K562 (cell line): ENCODE data around the gene MRPL40. TPM values are rescaled to one million over a fixed set of nuclear protein-coding genes. Genes with fewer than 3 reads are reported as not detected.

Source experiments
- ADNP ChIP-seq: fragments of 200-800 bp; sonication (Bioruptor generic); IDR thresholded peaks from 2 replicates; pipeline ENCODE4 v1.6.1; 2016; ENCODE audit warnings: missing genetic modification characterization, missing compliant biosample characterization
- ARID2 ChIP-seq: fragments of 450-650 bp; IDR thresholded peaks from 2 replicates; pipeline ENCODE4 v1.6.1; 2017; ENCODE audit warnings: antibody characterized with exemption, mild to moderate bottlenecking
- BRCA1 ChIP-seq, 2 experiments: fragments of 450-650 bp in 1 of 2; sonication (generic) in 1 of 2; formaldehyde crosslinking in 1 of 2; IDR thresholded peaks; 2 replicates each; pipeline versions ENCODE4 v1.5.0 to v1.6.1; 2017 to 2020; ENCODE audit warnings: mild to moderate bottlenecking in 1 of 2, missing genetic modification reagents in 1 of 2
- BRD4 ChIP-seq: fragments of 200-600 bp; sonication (generic); IDR thresholded peaks from 2 replicates; pipeline ENCODE4 v1.6.1; 2017; ENCODE audit warnings: inconsistent platforms
- GTF2A2 ChIP-seq: IDR thresholded peaks from 2 replicates; pipeline ENCODE4 v1.6.1; 2016; ENCODE audit warnings: mild to moderate bottlenecking, missing genetic modification characterization, missing compliant biosample characterization
- HSF4 ChIP-seq: fragments of 250-450 bp; sonication (Bioruptor Pico); IDR thresholded peaks from 2 replicates; pipeline ENCODE4 v2.1.2; 2022; ENCODE audit warnings: mild to moderate bottlenecking, moderate library complexity, borderline replicate concordance
- IFI16 ChIP-seq: fragments of 250-450 bp; sonication (Bioruptor Pico); IDR thresholded peaks from 2 replicates; pipeline ENCODE4 v2.1.2; 2022; ENCODE audit warnings: mild to moderate bottlenecking, inconsistent platforms
- NFRKB ChIP-seq: fragments of 450-650 bp; IDR thresholded peaks from 2 replicates; pipeline ENCODE4 v1.6.1; 2016; ENCODE audit warnings: low read depth
- NFXL1 ChIP-seq: fragments of 450-650 bp; formaldehyde crosslinking; IDR thresholded peaks from 2 replicates; pipeline ENCODE4 v1.4.0; 2021; ENCODE audit warnings: mild to moderate bottlenecking
- SMAD3 ChIP-seq: fragments of 450-650 bp; formaldehyde crosslinking; conservative IDR thresholded peaks from 2 replicates; pipeline ENCODE4 v1.4.0; 2020; ENCODE audit warnings: mild to moderate bottlenecking
- SMC3 ChIP-seq: conservative IDR thresholded peaks from 2 replicates; pipeline ENCODE4 v1.6.1; 2011; ENCODE audit warnings: low read depth, low read length, improper control_type of control experiment; ENCODE audit not compliant: insufficient read depth
- SRSF3 ChIP-seq: fragments of 200-400 bp; formaldehyde crosslinking; IDR thresholded peaks from 2 replicates; pipeline ENCODE4 v1.6.1; 2016; ENCODE audit warnings: mild to moderate bottlenecking, low read length, moderate library complexity; ENCODE audit not compliant: insufficient read depth
- TAF1 ChIP-seq: IDR thresholded peaks from 2 replicates; pipeline ENCODE4 v1.6.1; 2011; ENCODE audit warnings: mild to moderate bottlenecking, low read length, moderate library complexity; ENCODE audit not compliant: insufficient read depth, control insufficient read depth, severe bottlenecking; ENCODE audit errors: extremely low read depth
- TCF15 ChIP-seq: fragments of 250-450 bp; sonication (Bioruptor Pico); IDR thresholded peaks from 2 replicates; pipeline ENCODE4 v1.8.0; 2022; ENCODE audit warnings: moderate library complexity, mild to moderate bottlenecking, inconsistent platforms
- ZBTB11 ChIP-seq, 3 experiments: fragments of 200-800 bp in 1 of 3; fragments of 250-450 bp in 1 of 3; fragments of 450-650 bp in 1 of 3; sonication (Bioruptor Pico) in 1 of 3; sonication (Bioruptor generic) in 1 of 3; formaldehyde crosslinking in 1 of 3; IDR thresholded peaks; 2 replicates each; pipeline versions ENCODE4 v1.6.1 to v1.8.0; 2016 to 2022; ENCODE audit warnings: mild to moderate bottlenecking in 2 of 3, missing genetic modification characterization in 2 of 3, missing compliant biosample characterization in 1 of 3, moderate library complexity in 1 of 3
- ZBTB12 ChIP-seq: fragments of 250-450 bp; sonication (Bioruptor Pico); IDR thresholded peaks from 2 replicates; pipeline ENCODE4 v1.4.0; 2020
- ZC3H11A ChIP-seq: IDR thresholded peaks from 2 replicates; pipeline ENCODE4 v1.6.1; 2012; ENCODE audit warnings: low read depth, low read length, improper control_type of control experiment
- ZNF764 ChIP-seq: fragments of 250-450 bp; sonication (Bioruptor Pico); IDR thresholded peaks from 2 replicates; pipeline ENCODE4 v1.4.0; 2020; ENCODE audit warnings: low read depth, mild to moderate bottlenecking, moderate library complexity
- polyA plus RNA-seq, 8 experiments: library from polyadenylated mRNA; depleted of rRNA in 4 of 8; stranded (reverse) in 5 of 8; unstranded in 3 of 8; fragments of >200 nt; fragmentation: Nextera tagmentation in 2 of 8; fragmentation: Illumina TruSeq in 1 of 8; extraction: Ambion mirVana in 2 of 8; extraction: Trizol in 1 of 8; gene quantifications; 2 replicates each; pipeline versions ENCODE4 v1.2.1 to v1.2.3, GENCODE V29; 2011 to 2014; ENCODE audit warnings: inconsistent platforms in 1 of 8, missing spikeins in 1 of 8
- total RNA-seq, 7 experiments: library from RNA; depleted of rRNA in 6 of 7; stranded (reverse); fragments of >200 nt in 6 of 7; fragmentation: Illumina TruSeq in 2 of 7; extraction: Trizol in 2 of 7; gene quantifications; 2 replicates each; pipeline versions ENCODE4 v1.2.1 to v1.2.3, GENCODE V29; 2011 to 2021; ENCODE audit warnings: low replicate concordance in 1 of 7
- TF ChIP-seq, protein P1 (sequence below): fragments of 450-650 bp; formaldehyde crosslinking; IDR thresholded peaks from 2 replicates; pipeline ENCODE4 v1.4.0; 2022; ENCODE audit warnings: mild to moderate bottlenecking, moderate library complexity
- TF ChIP-seq, protein P2 (sequence below): fragments of 450-650 bp; formaldehyde crosslinking; conservative IDR thresholded peaks from 2 replicates; pipeline ENCODE4 v1.4.0; 2022; ENCODE audit warnings: mild to moderate bottlenecking, missing genetic modification characterization

MRPL40 gene
- total and polyA plus RNA-seq, 9 of the 15 experiments (the other 6 are each of a cell fraction or from before 2014, with no cell fraction given), result 132 to 652 (median 208) TPM

DNA sequence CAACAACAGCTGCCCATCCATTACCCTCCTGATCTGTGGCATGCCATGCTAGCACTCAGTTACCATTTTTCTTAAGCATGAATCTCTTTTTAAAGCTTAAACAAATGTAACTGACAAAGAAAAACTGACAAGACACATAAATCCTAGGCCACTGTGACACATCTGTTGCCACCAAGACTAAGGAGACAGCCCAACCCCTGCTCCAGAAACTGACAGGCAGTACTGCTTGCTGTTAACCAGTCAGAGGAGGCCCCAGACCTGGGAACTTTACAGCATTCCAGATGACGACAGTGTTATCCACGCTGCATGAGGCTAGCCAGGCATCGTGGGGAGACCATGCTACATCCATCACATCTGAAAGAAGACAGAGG, 34.6 kb upstream of the MRPL40 start (continued):
- TF ChIP-seq TCF15 (0 out of 2 replicates have a peak, but pooled peaks have one; percentile 8), SRSF3 (no peak), ZNF764 (CRISPR knock-in tag) (peak; percentile 67), HSF4 (CRISPR knock-in tag) (0 out of 2 replicates have a peak, but pooled peaks have one; percentile 6), NFRKB (no peak), ZBTB11 (CRISPR knock-in tag; IDR thresholded peaks at IDR 0.05) (peak in 1 of 3 experiments; percentile 51; a peak in 2 of 6 replicates), ARID2 (no peak), BRD4 (peak; percentile 10; the same call in 1 of the 2 replicates), ZC3H11A (peak; percentile 80; the same call in 1 of the 2 replicates), ZBTB12 (peak; percentile 42; the same call in 1 of the 2 replicates), IFI16 (peak; percentile 71; the same call in 1 of the 2 replicates), TAF1 (no peak), NFXL1 (peak; percentile 6; the same call in 1 of the 2 replicates), GTF2A2 (tag) (peak; percentile 81), SMAD3 (CRISPR knock-in tag) (0 out of 2 replicates have a peak, but pooled peaks have one; percentile 28), ADNP (no peak), SMC3 (no peak), BRCA1 (IDR thresholded peaks at IDR 0.05) (no peak), BRCA1 (CRISPR knock-in tag; IDR thresholded peaks at IDR 0.05) (no peak)
- TF ChIP-seq, protein P1, sequence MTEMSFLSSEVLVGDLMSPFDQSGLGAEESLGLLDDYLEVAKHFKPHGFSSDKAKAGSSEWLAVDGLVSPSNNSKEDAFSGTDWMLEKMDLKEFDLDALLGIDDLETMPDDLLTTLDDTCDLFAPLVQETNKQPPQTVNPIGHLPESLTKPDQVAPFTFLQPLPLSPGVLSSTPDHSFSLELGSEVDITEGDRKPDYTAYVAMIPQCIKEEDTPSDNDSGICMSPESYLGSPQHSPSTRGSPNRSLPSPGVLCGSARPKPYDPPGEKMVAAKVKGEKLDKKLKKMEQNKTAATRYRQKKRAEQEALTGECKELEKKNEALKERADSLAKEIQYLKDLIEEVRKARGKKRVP (CRISPR knock-in tag), result no peak
- TF ChIP-seq, protein P2, sequence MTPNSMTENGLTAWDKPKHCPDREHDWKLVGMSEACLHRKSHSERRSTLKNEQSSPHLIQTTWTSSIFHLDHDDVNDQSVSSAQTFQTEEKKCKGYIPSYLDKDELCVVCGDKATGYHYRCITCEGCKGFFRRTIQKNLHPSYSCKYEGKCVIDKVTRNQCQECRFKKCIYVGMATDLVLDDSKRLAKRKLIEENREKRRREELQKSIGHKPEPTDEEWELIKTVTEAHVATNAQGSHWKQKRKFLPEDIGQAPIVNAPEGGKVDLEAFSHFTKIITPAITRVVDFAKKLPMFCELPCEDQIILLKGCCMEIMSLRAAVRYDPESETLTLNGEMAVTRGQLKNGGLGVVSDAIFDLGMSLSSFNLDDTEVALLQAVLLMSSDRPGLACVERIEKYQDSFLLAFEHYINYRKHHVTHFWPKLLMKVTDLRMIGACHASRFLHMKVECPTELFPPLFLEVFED (CRISPR knock-in tag), result peak; percentile 38
